GM19239 (cell line): Measurements from ENCODE around the gene FKBP14.
"Not testable (repeated sequence)": the region's sequence is repeated elsewhere in the genome, so short reads cannot be mapped to it uniquely, and the experiment has no call there.

Source experiments
- DNase-seq: peaks from one replicate; pipeline ENCODE4 v3.0.0; 2011; ENCODE audit warnings: low spot score; ENCODE audit not compliant: insufficient read length
- FAIRE-seq: peaks from 2 replicates; lab custom pipeline; 2011; peaks lifted over from hg19 to GRCh38; lab: Jason Lieb, UNC

Gene FKBP14

GRCh38 chr7:30026229-30027064 lies at the start of gene FKBP14:
TSS of gene FKBP14 (minus strand) at chr7:30026702. CDS start at chr7:30026508, 194 bp downstream.
- peak; percentile 97 for FAIRE-seq
- DNase-seq: peak; percentile 61

GRCh38 chr7:30074422-30075030 lies 48.0 kb upstream of the FKBP14 start:
- FAIRE-seq: peak; percentile 67
- no peak for DNase-seq

- no peak for DNase-seq
- no peak for FAIRE-seq
Observed at GRCh38 chr7:30072735-30073134, 46.2 kb upstream of the FKBP14 start.

GRCh38 chr7:30070052-30070451 lies 43.5 kb upstream of the FKBP14 start:
- FAIRE-seq: no peak
- DNase-seq: no peak

- FAIRE-seq: no peak
- DNase-seq: no peak
Observed at GRCh38 chr7:30069096-30069867, 42.8 kb upstream of the FKBP14 start.

GRCh38 chr7:30068117-30068516 lies 41.6 kb upstream of the FKBP14 start:
- DNase-seq (no peak), FAIRE-seq (no peak)

- no peak for DNase-seq
- no peak for FAIRE-seq
Observed at GRCh38 chr7:30066687-30067086, 40.2 kb upstream of the FKBP14 start.

- DNase-seq (no peak), FAIRE-seq (no peak)
Observed at GRCh38 chr7:30065746-30066145, 39.2 kb upstream of the FKBP14 start.

GRCh38 chr7:30062587-30062986 lies 36.1 kb upstream of the FKBP14 start:
- FAIRE-seq (no peak), DNase-seq (peak; percentile 21)

GRCh38 chr7:30061786-30062185 lies 35.3 kb upstream of the FKBP14 start:
- peak; percentile 89 for FAIRE-seq
- not testable (repeated sequence) for DNase-seq

GRCh38 chr7:30057741-30058140 lies 31.2 kb upstream of the FKBP14 start:
- FAIRE-seq (no peak), DNase-seq (no peak)

- DNase-seq: no peak
- FAIRE-seq: no peak
Observed at GRCh38 chr7:30053068-30053467, 26.6 kb upstream of the FKBP14 start.

- DNase-seq (no peak), FAIRE-seq (no peak)
Observed at GRCh38 chr7:30049173-30049572, 22.7 kb upstream of the FKBP14 start.

GRCh38 chr7:30048582-30048981 lies 22.1 kb upstream of the FKBP14 start:
- no peak for FAIRE-seq

GRCh38 chr7:30047124-30047523 lies 20.6 kb upstream of the FKBP14 start:
- no peak for FAIRE-seq

More at GRCh38 chr7:30048582-30048981, 22.1 kb upstream of the FKBP14 start:
- no peak for DNase-seq

GRCh38 chr7:30046127-30046770 lies 19.7 kb upstream of the FKBP14 start:
- DNase-seq: no peak
- no peak for FAIRE-seq

More at GRCh38 chr7:30047124-30047523, 20.6 kb upstream of the FKBP14 start:
- DNase-seq: no peak

- DNase-seq (no peak), FAIRE-seq (no peak)
Observed at GRCh38 chr7:30041526-30042269, 15.2 kb upstream of the FKBP14 start.

- FAIRE-seq (no peak), DNase-seq (no peak)
Observed at GRCh38 chr7:30040938-30041337, 14.4 kb upstream of the FKBP14 start.

GRCh38 chr7:30038196-30038980 lies 11.9 kb upstream of the FKBP14 start:
- no peak for DNase-seq
- no peak for FAIRE-seq
